Measurements from ENCODE around the gene ANKS1B. TPM values are rescaled to one million over a fixed set of nuclear protein-coding genes. Genes with fewer than 3 reads are reported as not detected.

ANKS1B gene
- total and polyA plus RNA-seq, 2 of the 4 experiments (the other 2 are of a cell fraction) = 0.17 to 0.18 TPM

DNA sequence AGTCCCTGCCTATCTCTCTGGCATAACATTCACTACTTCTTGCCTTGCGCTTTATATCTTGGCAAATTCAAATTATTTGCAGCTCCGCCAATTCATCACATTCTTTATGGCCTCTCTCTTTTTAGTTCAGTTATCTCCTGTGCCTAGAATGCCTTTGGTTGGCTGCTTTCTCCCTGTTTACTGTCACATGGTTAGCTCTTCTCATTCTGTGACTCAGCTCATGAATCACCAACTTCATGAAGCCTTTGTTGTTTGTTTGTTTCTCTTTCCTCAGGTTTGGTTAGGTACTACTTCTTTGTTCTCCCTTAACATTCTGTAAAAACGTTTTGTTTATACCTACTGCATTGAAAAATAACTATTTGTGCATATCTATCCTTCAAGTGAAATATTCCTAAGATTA lies 713.7 kb downstream of the ANKS1B start:
- ATAC-seq (ENCODE audit: low read depth) (no peak), DNase-seq (no peak)
- dilution Hi-C loops (cut with HindIII; ENCODE audit: low sequenced_read_pairs, unreplicated experiment) (no loop called here), in situ Hi-C loops (cut with MboI; ENCODE audit: low sequenced_read_pairs) (no loop called here), intact Hi-C loops (cut with micrococcal nuclease) (no loop called here)
- H3K36me3 ChIP-seq (ENCODE audit: control insufficient read depth, insufficient read depth, low read length) = no peaks in the 10 kb centered on the region
- CTCF ChIA-PET = no interaction called here
- H2AK9ac ChIP-seq (replicated peaks; ENCODE audit: low read depth, low read length, poor library complexity) = no peak overlapping the region
- no peaks in the 10 kb centered on the region for H3K79me1 ChIP-seq (ENCODE audit: low read depth in 1 of 2, low read length in 2 of 2)
- H4K8ac ChIP-seq (ENCODE audit: low read depth in 2 of 2, low read length in 2 of 2) = no peak overlapping the region
- H4K5ac ChIP-seq (ENCODE audit: low read depth, low read length) = no peak overlapping the region
- H3K4me3 ChIP-seq (ENCODE audit: insufficient read depth, low read depth, low read length) = no peak overlapping the region
- H2BK120ac ChIP-seq (ENCODE audit: low read depth, low read length) = no peak overlapping the region
- H3K27ac ChIP-seq (ENCODE audit: insufficient read depth, low read length) = no peak overlapping the region
- no peak overlapping the region for H3K9ac ChIP-seq (ENCODE audit: low read depth, low read length)
- H2BK15ac ChIP-seq (ENCODE audit: low read depth, low read length) = no peak overlapping the region
- H2BK5ac ChIP-seq (ENCODE audit: low read depth, low read length, poor library complexity, severe bottlenecking) = no peak overlapping the region
- no peaks in the 10 kb centered on the region for H3K27me3 ChIP-seq (ENCODE audit: control insufficient read depth, insufficient read depth, low read length)
- no peaks in the 10 kb centered on the region for H3K9me3 ChIP-seq (ENCODE audit: control insufficient read depth, insufficient read depth, low read length)
- no peak overlapping the region for H3K4ac ChIP-seq (ENCODE audit: low read depth, low read length)
- no peak overlapping the region for H3K56ac ChIP-seq (ENCODE audit: extremely low read depth, insufficient read depth, low read length)
- H3K14ac ChIP-seq (replicated peaks; ENCODE audit: low read depth, low read length) = no peak overlapping the region
- BruUV-seq (replicated peaks) = no TSS peak
- H3K23ac ChIP-seq (ENCODE audit: low read depth, low read length) = no peak overlapping the region
- no peaks in the 10 kb centered on the region for H3K9me1 ChIP-seq (ENCODE audit: insufficient read depth, low read length)
- POLR2A ChIA-PET (ENCODE audit: unreplicated experiment) = no interaction called here
- TF ChIP-seq RFX5 (IDR thresholded peaks at IDR 0.05; ENCODE audit: low read depth, low read length) (no peak), NFE2L2 (IDR thresholded peaks at IDR 0.05; ENCODE audit: low read depth, low read length) (no peak), CEBPB (IDR thresholded peaks at IDR 0.05; ENCODE audit: low read depth, low read length) (no peak), FOS (IDR thresholded peaks at IDR 0.05; ENCODE audit: low read depth, low read length) (no peak), CHD1 (IDR thresholded peaks at IDR 0.05; ENCODE audit: low read depth, low read length) (no peak), BHLHE40 (IDR thresholded peaks at IDR 0.05; ENCODE audit: low read depth, low read length) (no peak), MAZ (IDR thresholded peaks at IDR 0.05; ENCODE audit: borderline replicate concordance, low read depth, low read length) (no peak), MAFK (IDR thresholded peaks at IDR 0.05; ENCODE audit: low read depth, low read length) (no peak), RCOR1 (IDR thresholded peaks at IDR 0.05; ENCODE audit: insufficient replicate concordance, low read length) (no peak), POLR2A (IDR thresholded peaks at IDR 0.05; ENCODE audit: low read depth, low read length) (no peak), RAD21 (IDR thresholded peaks at IDR 0.05; ENCODE audit: low read length) (no peak), MXI1 (IDR thresholded peaks at IDR 0.05; ENCODE audit: borderline replicate concordance, low read depth, low read length) (no peak), SMC3 (IDR thresholded peaks at IDR 0.05; ENCODE audit: low read depth, low read length) (no peak)
- TF ChIP-seq, protein P1, sequence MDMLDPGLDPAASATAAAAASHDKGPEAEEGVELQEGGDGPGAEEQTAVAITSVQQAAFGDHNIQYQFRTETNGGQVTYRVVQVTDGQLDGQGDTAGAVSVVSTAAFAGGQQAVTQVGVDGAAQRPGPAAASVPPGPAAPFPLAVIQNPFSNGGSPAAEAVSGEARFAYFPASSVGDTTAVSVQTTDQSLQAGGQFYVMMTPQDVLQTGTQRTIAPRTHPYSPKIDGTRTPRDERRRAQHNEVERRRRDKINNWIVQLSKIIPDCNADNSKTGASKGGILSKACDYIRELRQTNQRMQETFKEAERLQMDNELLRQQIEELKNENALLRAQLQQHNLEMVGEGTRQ (IDR thresholded peaks at IDR 0.05; ENCODE audit: low read depth, low read length) = no peak
- TF ChIP-seq, protein P2, sequence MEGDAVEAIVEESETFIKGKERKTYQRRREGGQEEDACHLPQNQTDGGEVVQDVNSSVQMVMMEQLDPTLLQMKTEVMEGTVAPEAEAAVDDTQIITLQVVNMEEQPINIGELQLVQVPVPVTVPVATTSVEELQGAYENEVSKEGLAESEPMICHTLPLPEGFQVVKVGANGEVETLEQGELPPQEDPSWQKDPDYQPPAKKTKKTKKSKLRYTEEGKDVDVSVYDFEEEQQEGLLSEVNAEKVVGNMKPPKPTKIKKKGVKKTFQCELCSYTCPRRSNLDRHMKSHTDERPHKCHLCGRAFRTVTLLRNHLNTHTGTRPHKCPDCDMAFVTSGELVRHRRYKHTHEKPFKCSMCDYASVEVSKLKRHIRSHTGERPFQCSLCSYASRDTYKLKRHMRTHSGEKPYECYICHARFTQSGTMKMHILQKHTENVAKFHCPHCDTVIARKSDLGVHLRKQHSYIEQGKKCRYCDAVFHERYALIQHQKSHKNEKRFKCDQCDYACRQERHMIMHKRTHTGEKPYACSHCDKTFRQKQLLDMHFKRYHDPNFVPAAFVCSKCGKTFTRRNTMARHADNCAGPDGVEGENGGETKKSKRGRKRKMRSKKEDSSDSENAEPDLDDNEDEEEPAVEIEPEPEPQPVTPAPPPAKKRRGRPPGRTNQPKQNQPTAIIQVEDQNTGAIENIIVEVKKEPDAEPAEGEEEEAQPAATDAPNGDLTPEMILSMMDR (conservative IDR thresholded peaks at IDR 0.05; ENCODE audit: low read depth, low read length) = no peak
- TF ChIP-seq, protein P3, sequence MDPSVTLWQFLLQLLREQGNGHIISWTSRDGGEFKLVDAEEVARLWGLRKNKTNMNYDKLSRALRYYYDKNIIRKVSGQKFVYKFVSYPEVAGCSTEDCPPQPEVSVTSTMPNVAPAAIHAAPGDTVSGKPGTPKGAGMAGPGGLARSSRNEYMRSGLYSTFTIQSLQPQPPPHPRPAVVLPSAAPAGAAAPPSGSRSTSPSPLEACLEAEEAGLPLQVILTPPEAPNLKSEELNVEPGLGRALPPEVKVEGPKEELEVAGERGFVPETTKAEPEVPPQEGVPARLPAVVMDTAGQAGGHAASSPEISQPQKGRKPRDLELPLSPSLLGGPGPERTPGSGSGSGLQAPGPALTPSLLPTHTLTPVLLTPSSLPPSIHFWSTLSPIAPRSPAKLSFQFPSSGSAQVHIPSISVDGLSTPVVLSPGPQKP (IDR thresholded peaks at IDR 0.05; ENCODE audit: borderline replicate concordance, low read depth, low read length) = no peak
- H3K4me2 ChIP-seq (ENCODE audit: low read depth, low read length) = no peak overlapping the region
- H4K91ac ChIP-seq (ENCODE audit: insufficient read depth, low read depth, low read length) = no peak overlapping the region
- no peaks in the 10 kb centered on the region for H3K4me1 ChIP-seq (ENCODE audit: control insufficient read depth, insufficient read depth, low read length)
- H3K18ac ChIP-seq (ENCODE audit: low read depth, low read length) = no peak overlapping the region
- no peaks in the 10 kb centered on the region for H4K20me1 ChIP-seq (ENCODE audit: insufficient read depth, low read length)
- no peak overlapping the region for H2BK20ac ChIP-seq (ENCODE audit: low read depth, low read length)
- whole genome bisulfite sequencing, 2 experiments (ENCODE audit: extremely low coverage in 2 of 2, insufficient read length in 1 of 2) = no CpG with 5 or more reads among the region's 3 CpGs
- no peak overlapping the region for H2AK5ac ChIP-seq (ENCODE audit: low read depth, low read length)
- no peak overlapping the region for H2AFZ ChIP-seq (replicated peaks; ENCODE audit: low read length, poor library complexity)

Measured in IMR-90 (cell line).